Measurements from ENCODE around the gene TPRA1.

GRCh38 chr3:127577448-127577847 lies 13.1 kb downstream of the TPRA1 start:
- TF ChIP-seq CTCF (IDR thresholded peaks at IDR 0.05; ENCODE audit: insufficient read depth, low read depth, low read length) (no peak), EZH2 (IDR thresholded peaks at IDR 0.05; ENCODE audit: insufficient read depth, low read length) (no peak)

All from astrocyte (in vitro differentiated cells and primary cell).